Left ventricle myocardium inferior (tissue), 1 donor: Measurements from ENCODE around the gene CCDC6. TPM values are rescaled to one million over a fixed set of nuclear protein-coding genes. Genes with fewer than 3 reads are reported as not detected.

Source experiments
- DNase-seq: peaks from one replicate; pipeline ENCODE4 v3.0.0-alpha.2; 2020
- H3K27ac ChIP-seq: fragments of 200-600 bp; replicated peaks from 2 replicates; pipeline ENCODE4 v1.8.0; 2021
- H3K27me3 ChIP-seq: fragments of 200-600 bp; 2 replicates; pipeline ENCODE4 v1.8.0; 2021; ENCODE audit warnings: low read depth
- H3K36me3 ChIP-seq: fragments of 200-600 bp; 2 replicates; pipeline ENCODE4 v1.8.0; 2021
- H3K4me1 ChIP-seq: fragments of 200-600 bp; 2 replicates; pipeline ENCODE4 v1.8.0; 2021
- H3K4me3 ChIP-seq: fragments of 200-600 bp; 2 replicates; pipeline ENCODE4 v1.8.0; 2021; ENCODE audit warnings: mild to moderate bottlenecking, moderate library complexity
- H3K9me3 ChIP-seq: fragments of 200-600 bp; replicated peaks from 2 replicates; pipeline ENCODE4 v1.8.0; 2021
- CTCF ChIP-seq: fragments of 200-600 bp; IDR thresholded peaks from 2 replicates; pipeline ENCODE4 v1.8.0; 2021; ENCODE audit warnings: antibody characterized with exemption, mild to moderate bottlenecking, borderline replicate concordance
- intact Hi-C: fragments of 100-400 bp; cut with micrococcal nuclease; formaldehyde crosslinking; loops from one replicate; pipeline ENCODE4 v1.11.0; 2022
- total RNA-seq: library from RNA; stranded (reverse); fragmentation: NEBNext Ultra II Directional; extraction: Animal tissue kit (Norgen Biotek cat#: 25700); gene quantifications from one replicate; pipeline ENCODE4 v1.2.1, GENCODE V29; 2021
- donor health status: DM: no; HTN: yes; CAD: no; lungs with severe emphysema.

The CCDC6 gene
- total RNA-seq, 1 donor from 2014 or later: 16.4 TPM

DNA sequence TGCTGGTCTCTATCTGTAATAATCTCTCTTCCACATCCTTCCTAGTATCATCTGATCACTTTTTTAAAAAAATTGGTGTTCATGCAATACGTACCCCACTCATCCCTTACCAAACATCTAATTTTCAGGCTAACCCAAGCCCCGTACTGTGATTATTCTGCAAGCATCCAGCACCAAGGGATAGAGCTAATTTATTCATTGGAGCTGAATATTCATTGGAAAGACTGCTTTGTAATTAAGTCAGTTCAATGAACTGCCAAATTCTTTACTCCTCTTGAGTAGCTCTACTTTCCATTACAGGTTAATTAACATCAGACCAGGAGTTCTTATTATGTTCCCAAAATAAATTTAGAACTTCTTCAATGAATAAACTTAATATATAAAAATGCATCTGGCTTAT lies 86.7 kb downstream of the CCDC6 start:
- intact Hi-C loops: no loop called here

GRCh38 chr10:59819265-59819664 lies 87.1 kb downstream of the CCDC6 start:
- Histone ChIP-seq H3K4me1 (peaks cover 62% of the 10 kb centered on the region), H3K4me3 (no peak overlapping the region), H3K36me3 (no peaks in the 10 kb centered on the region), H3K9me3 (no peaks in the 10 kb centered on the region), H3K27ac (no peak overlapping the region), H3K27me3 (no peaks in the 10 kb centered on the region)
- DNase-seq: no peak
- intact Hi-C loops: no loop called here
- TF ChIP-seq CTCF: no peak

More for the DNA sequence above, 86.7 kb downstream of the CCDC6 start:
- DNase-seq: no peak
- H3K36me3 ChIP-seq: no peaks in the 10 kb centered on the region
- peaks cover 62% of the 10 kb centered on the region for H3K4me1 ChIP-seq
- no peaks in the 10 kb centered on the region for H3K9me3 ChIP-seq
- no peak overlapping the region for H3K27ac ChIP-seq
- no peak overlapping the region for H3K4me3 ChIP-seq
- H3K27me3 ChIP-seq: no peaks in the 10 kb centered on the region
- no peak for TF ChIP-seq CTCF

DNA sequence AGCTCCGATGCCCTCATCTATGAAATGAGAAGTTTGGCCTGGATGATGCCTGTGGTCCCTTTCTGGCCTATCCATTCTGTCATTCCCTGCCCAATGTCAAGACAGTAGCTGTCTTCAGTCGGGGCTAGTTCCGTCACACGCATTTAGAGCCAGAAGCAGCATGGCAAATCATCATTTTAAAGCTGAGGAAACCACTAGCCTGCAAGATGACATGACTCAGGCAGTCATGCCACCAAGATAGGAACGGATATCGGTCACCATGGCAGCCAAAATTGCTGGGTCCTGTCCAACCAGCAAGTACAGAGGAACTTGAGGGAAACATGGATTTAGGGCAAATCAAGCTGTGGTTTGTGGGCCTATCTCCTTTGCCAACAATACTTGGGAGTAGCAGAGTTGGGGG lies 88.6 kb downstream of the CCDC6 start:
- no peak for TF ChIP-seq CTCF
- no peak overlapping the region for H3K27ac ChIP-seq
- H3K36me3 ChIP-seq: peaks cover 11% of the 10 kb centered on the region
- no peak for DNase-seq
- no peaks in the 10 kb centered on the region for H3K9me3 ChIP-seq
- no peaks in the 10 kb centered on the region for H3K27me3 ChIP-seq
- no peak overlapping the region for H3K4me3 ChIP-seq
- H3K4me1 ChIP-seq: peaks cover 50% of the 10 kb centered on the region
- intact Hi-C loops: no loop called here

DNA sequence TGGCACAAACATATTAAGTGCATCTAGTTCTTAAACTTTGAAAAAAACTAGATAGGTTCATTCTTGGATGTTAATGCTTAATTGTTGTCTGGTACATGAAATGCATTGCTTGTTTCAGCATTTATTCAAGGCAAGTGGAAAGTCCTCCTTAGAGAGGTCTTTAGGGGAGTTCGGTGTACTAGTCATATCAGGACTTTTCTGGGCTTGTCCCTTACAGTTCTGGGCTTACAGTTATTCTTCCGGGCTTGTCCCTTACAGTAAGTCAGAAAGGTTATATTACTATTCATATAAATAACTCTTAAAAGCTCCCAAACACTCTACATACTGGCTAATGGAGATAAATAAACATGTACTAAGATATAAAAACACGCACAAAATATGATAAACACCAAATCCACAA lies 91.5 kb downstream of the CCDC6 start:
- Histone ChIP-seq H3K9me3 (no peaks in the 10 kb centered on the region), H3K27me3 (no peaks in the 10 kb centered on the region), H3K36me3 (peaks cover 40% of the 10 kb centered on the region), H3K4me3 (no peak overlapping the region), H3K4me1 (peaks cover 25% of the 10 kb centered on the region), H3K27ac (no peak overlapping the region)
- no peak for DNase-seq
- no peak for TF ChIP-seq CTCF
- intact Hi-C loops: no loop called here

- no peak overlapping the region for H3K4me3 ChIP-seq
- peaks cover 37% of the 10 kb centered on the region for H3K4me1 ChIP-seq
- intact Hi-C loops: no loop called here
- H3K9me3 ChIP-seq: no peaks in the 10 kb centered on the region
- H3K27ac ChIP-seq: no peak overlapping the region
- no peak for DNase-seq
- no peak for TF ChIP-seq CTCF
- no peaks in the 10 kb centered on the region for H3K27me3 ChIP-seq
- H3K36me3 ChIP-seq: peaks cover 46% of the 10 kb centered on the region
These were observed 93.7 kb downstream of the CCDC6 start for GRCh38 chr10:59812519-59813122.
